DMS79 (cell line): ENCODE data around the gene TP53BP1.

Experiments used
- DNase-seq: peaks from one replicate; lab custom pipeline; 2025; lab: John Stamatoyannopoulos, UW

The TP53BP1 gene

DNA sequence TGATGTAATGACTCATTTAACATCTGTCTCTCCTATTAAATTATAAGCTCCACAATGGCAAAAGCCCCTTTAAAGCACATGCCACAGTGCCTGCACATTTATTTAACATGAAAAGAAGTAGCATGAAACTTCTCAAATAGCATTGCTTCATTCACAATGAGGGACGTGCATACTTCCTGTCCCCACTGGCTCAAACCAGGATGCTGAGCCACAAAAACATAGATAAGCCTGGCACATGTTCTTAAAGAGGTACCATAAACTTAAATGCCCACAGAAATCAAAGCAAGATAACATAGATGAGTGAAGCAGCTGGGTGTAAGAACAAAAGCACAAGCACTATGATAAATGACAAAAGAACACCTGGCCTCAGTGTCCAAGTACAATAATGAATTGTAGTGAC, 3.8 kb downstream of the TP53BP1 start:
- no peak for DNase-seq

DNA sequence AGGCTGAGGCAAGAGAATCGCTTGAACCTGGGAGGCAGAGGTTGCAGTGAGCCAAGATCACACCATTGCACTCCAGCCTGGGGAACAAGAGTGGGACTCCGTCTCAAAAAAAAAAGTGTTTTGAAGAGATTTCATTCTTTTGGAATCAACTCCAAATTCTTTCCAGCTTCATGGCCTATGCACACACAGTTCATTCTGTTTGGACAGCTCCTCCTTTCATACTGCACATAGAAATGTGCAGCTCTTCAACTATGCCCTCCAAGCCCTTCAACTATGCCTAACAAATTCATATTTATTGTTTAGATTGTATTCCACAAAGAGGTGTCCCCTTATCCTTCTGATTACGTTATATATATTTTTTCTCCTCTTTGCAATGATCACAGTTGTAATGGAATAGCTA, 4.2 kb downstream of the TP53BP1 start:
- DNase-seq: no peak

DNA sequence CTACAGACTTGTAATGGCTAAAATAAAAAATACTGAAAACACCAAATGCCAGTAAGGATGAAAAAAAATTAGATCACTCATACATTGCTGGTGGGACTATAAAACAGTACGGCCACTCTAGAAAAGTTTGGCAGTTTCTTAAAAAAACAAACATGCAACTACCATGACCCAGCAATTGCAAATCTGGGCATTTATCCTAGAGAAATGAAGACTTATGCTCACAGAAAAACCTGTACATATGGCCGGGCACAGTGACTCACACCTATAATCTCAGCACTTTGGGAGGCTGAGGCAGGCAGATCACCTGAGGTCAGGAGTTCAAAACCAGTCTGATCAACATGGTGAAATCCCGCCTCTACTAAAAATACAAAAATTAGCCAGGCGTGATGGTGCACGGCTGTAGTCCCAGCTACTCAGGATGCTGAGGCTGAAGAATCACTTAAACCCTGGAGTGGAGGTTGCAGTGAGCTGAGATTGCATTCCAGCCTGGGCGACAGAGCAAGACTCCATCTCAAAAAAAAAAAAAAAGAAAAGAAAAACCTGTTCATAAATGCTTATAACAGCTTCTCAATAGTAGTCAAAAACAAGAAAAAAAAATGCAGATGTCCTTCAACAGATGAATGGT, 5.6 kb downstream of the TP53BP1 start:
- no peak for DNase-seq

DNA sequence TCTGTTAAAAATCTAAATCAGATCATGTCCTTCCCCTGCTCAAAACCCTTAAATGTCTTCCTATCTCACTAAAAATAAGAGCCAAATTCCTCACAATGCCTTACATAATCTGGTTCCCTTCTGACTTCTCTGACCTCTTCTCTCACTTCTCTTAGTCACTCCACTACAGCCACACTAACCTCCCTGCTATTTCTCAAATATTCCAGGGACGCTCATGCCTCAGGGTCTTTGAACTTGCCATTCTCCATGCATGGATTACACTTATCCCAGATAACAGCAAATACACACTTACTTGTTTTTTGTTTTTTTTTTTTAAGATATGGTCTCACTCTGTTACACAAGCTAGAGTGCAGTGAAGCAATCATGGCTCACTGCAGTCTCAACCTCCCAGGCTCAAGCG, 8.5 kb downstream of the TP53BP1 start:
- DNase-seq: no peak

DNA sequence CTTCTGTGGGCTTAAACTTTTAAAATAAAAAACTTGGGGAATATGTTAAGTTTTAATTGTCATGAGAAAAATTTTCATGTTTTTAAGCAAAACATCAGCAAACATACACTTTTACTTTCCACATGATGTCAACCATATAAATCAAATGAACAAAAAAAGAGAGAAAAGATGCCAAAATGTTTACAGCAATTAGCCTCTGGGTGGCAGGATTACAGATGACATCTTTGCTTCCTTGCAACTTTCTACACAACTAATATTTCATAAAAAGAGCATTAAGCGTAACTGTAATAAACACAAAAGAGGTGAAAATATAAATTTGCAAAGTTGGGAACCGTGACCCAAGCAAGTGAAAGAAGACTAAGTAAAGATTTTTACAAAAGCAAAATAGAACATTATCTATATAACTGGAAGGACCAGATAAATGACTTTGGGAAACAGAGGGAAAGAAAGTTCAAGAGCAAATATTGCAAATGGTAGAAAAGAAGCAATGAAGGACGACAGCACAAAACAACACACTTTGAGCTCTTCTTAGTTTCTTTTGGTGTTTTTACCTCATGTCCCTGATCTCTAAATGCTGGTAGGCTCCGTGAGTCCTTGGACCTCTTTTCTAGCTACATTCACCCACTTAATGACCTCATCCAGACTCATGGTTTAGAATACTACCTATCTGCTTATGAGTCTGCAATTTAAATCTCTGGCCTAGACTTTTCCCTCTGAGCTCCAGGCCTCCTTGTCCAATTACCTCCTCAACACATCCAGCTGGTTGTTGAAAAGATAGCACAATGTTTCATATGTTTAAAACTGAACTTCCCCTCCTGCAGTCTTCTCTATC, 9.4 kb downstream of the TP53BP1 start:
- DNase-seq: no peak

DNA sequence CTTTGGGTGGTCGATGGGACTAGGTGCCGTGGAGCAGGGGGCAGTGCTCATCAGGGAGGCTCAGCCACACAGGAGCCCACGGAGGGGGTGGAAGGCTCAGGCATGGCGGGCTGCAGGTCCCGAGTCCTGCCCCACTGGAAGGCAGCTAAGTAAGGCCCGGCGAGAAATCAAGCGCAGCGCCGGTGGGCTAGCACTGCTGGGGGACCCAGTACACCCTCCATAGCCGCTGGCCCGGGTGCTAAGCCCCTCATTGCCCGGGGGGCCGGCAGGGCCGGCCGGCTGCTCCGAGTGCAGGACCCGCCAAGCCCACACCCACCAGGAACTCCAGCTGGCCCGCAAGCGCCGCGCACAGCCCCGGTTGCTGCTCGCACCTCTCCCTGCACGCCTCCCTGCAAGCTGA, 19.1 kb downstream of the TP53BP1 start:
- no peak for DNase-seq

DNA sequence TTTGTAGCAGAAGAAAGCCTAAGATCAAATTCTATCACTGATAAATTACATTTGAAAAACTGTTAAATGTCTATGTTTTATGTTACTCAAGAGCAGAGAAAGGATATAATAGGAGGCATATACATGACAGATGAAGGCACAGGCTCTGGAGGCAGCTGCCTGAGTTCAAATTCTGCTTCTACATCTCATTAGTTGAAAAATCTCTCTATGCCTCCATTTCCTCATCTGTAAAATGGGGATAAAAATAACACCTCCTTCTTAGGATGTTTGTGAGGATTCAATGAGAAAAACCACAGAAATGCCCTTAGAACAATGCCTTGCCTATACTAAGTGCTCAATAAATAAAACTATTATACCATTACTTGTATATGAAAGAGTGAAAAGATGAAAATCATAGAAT, 21.0 kb downstream of the TP53BP1 start:
- DNase-seq: no peak

DNA sequence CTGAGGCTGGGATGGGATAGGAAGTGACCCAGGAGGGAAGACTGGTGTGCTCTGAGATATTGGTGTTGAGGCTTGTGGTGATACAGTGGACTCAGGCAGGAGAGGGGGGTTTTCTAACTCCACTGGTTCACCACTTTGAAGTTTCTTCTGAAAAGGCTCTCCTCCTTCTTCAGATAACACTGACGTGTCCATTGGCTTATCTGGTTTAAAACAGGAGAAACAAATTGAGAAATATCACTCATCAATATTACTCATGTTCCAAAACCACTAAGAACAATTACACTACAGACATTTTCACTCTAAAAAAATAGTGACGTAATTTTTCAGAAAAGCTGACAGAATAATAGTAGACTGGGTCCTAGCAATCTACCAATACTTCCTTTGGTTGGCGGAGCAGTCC, 23.1 kb downstream of the TP53BP1 start:
- no peak for DNase-seq

DNA sequence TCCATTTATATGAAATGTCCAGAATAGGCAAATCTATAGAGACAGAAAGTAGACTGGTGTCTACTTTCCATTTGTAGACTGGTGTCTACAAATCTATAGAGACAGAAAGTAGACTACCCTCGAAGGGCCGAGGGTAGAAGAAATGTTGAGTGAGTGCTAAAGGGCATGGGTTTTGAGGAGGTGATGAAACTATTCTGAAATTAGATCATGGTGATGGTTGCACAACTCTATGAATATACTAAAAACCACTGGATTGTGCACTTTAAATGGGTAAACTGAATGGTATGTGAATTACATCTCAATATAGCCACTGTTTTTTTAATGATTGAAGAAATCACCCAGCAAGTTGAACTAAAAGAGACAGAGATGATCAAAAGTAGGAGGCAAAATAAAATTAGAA, 27.9 kb downstream of the TP53BP1 start:
- no peak for DNase-seq

DNA sequence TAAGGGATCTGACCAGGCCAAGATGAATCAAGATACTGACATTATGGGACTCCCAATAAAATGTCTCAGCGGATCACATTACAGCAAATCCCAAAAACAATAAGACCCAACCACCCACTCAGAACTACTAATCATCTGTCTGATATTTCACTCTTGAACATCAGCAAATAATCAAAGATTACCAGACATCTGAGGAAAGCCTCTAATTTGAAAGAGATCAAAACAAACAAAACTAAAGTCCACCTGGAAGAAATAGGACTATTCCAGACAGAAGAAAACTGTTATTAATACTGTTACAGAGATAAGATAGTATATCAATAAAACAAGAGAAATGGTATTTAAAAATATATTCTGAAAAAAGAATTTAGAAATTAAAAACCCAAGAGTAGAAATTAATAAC, 29.0 kb downstream of the TP53BP1 start:
- no peak for DNase-seq

DNA sequence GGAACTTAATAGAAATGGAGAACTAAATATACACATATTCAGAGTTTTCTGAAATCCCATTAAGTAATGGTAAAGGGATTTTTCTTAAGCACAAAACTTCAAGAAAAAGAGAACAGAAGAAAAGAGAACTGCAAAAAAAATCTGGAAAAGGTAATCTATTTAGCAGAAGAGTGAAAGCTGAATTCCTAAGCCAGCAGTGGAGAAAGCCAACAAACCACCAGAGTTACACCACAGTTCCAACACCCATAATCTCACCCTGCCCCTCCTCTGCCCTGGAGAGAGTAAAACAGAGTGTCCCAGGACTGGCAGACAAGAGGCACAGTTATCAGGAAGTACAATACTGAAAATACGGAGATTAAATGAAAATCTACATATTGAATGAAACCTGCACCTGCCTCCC, 29.4 kb downstream of the TP53BP1 start:
- DNase-seq: no peak

DNA sequence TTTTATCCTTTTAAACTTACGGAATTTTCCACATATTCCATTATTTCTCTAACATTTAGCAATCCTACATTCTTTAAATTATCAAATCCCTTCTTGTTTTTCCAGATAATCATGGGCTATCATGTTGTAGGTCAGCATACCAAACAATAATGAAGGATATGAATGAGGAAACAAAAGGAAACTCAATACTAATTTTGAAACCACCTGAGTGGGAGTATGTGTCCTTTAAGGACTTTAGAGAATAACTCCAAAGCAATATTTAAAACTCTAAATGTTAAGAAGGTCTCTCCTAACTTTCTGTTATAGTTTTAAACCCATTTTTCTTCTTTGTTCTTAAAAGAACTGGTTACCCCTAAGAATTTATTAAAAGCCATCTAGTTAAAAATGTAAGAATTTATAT, 43.0 kb downstream of the TP53BP1 start:
- DNase-seq: no peak

DNA sequence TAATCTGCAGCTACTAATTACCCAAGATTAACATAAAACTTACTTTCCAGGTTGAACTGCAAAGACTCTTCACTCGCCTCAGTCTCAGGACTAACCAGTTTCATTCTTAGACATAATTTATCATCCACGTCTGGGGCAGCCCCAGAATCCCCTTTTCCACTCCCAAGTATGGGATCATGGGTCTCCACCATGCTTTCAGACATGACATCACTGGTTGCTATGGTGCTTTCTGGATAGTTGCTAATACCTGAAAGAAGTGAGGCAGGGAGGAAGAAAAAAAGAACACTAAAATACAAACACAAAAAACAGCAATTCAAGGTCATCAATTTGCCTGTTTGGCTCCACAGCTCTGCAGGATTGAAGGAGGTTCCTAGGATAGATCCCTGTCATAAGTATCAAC, 46.6 kb downstream of the TP53BP1 start:
- DNase-seq: no peak

DNA sequence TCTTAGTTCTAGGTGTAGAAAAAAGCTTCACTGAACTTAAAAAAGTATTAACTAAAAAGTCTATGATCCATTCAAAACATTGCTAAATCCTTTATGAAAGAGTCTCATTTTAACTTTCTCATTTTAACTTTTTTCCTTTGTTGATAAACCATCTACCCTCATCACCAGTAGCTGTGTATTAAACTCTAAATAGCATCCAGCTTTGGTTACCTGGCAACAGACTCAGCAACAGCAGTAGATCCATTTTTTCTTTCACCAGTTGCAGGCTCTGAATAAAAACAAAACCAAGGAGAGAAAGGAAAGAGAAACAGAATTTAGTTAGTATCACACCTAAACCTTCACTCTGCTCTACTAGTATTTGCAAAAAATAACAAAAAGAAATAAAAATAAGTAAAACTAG, 51.6 kb downstream of the TP53BP1 start:
- no peak for DNase-seq

DNA sequence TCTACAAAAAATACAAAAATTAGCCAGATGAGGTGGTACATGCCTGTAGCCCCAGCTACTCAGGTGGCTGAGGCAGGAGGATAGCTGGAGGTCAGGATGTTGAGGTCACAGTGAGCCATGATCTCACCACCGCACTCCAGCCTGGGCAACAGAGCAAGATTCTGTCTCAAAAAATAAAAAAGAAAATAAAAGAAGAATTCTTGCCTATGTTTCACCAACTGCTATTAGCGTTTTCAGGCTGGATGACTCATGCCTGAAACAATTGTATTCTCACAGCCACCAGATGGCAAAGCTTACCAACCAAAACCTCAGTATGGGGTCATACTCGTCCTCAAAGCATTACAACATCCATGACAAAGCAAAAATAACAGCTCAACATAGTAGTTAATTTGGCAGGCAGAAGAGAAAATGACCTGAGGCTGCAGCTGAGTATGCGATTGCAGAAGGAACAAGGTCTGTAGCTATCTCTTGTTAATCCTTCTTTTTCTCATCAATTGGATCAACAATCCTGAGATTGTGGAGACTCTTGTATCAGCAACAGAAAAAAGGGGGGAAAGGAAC, 52.2 kb downstream of the TP53BP1 start:
- DNase-seq: peak; percentile 0

DNA sequence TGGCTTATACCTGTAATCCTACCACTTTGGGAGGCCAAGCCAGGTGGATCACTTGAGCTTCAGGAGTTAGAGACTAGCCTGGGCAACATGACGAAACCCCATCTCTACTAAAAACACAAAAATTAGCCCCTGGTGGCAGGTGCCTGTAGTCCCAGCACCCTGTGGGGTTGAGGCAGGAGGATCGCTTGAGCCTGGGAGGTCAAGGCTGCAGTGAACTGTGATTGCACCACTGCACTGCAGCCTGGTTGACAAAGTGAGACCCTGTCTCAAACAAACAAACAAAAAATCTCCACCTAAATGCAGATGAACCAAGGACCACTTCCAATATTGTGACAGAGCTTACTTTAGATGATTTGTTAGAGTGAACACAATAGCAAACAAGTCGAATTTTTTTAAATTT, 53.7 kb downstream of the TP53BP1 start:
- no peak for DNase-seq

DNA sequence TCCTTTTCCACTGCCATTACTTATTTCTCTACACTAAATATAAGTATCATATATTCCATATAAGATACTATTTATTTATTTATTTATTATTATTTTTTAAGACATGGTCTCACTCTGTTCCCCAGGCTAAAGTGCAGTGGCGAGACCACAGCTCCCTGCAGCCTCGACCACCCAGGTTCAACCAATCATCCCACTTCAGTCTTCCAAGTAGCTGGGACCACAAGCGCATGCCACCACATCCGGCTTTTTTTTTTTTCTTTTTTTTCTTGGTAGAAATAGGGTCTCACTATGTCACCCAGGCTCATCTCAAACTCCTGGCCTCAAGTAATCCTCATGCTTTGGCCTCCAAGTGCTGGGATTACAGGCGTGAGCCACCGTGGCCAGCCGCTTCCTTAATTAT, 56.6 kb downstream of the TP53BP1 start:
- DNase-seq: no peak

DNA sequence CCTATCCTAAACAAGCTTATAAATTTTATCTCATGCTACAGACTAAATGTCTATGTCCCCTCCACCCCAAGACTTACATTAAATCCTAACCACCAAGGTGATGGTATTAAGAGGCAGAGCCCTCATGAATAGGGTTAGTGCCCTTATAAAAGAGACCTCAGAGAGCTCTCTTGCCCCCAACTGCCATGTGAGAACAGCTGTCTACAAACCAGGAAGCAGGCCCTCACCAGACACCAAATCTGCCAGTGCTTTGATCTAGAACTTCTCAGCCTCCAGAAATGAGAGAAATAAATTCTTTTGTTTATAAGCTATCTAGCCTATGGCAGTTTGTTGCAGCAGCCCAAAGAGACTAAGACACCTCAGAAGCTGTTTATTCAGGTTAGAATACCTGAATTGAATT, 58.5 kb downstream of the TP53BP1 start:
- no peak for DNase-seq

DNA sequence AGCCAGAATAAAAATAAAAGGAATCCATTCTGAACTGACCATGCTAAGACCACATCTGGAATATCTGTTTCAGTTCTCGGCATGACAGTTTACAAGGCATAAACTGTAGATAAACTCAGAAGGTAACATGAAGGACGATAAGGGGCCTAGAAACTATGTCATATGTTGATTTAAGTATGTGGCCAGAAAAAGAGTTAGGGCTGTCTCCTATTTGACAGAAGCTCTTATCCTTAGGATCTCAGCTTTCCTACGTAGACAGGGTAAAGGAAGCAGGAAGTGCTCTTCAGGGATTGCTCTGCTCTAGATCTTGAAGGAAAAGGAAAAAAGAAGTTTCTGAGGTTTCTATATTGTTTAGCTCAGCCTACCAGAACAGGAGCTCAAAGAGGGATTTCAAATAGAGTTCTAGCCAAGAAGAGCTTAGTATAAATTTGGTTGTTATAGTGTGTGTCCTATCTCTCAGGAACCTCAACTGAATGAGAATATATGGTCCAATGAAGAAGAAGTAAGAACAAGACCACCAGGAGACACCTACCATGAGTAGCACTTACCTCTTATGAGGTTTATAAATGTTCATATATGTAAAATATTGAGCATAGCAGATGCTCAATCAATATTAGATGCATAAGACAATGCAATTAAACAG, 59.2 kb downstream of the TP53BP1 start:
- no peak for DNase-seq

DNA sequence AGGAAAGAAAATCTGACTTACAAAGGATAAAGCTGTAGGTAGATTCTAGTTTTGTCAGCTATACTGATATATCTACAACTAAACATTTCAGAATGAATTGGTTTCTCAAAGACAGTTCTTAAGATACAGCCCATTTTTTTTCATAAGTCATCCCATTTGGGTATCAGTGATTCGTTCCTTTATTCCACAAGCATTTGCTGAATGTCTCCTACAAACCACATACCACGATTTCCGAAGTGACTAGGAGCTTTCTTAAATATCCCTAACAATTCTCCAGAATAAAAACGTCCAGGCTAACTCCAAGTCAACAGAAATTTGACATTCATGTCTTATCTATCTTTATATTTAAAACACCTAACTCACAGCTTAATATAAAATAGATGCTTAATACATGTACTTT, 59.8 kb downstream of the TP53BP1 start:
- no peak for DNase-seq

DNA sequence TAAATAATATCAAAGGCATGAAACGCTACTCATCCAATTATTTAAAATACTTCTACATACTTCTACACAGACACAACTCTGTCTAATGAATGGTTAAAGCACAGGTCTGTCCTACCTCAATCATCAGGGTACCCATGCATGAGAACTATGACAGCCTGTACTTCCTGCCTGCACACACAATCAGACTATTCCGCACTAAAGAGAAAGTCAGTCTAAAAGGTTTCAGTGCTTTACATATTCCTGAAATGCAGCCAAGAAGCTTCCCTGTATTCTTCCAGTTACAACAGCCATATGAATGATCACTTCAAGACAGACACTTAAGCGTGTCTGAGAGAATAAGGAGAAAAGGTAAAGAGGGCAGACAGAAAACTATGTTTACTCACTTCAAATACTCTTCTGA, 63.3 kb downstream of the TP53BP1 start:
- peak; percentile 29 for DNase-seq

DNA sequence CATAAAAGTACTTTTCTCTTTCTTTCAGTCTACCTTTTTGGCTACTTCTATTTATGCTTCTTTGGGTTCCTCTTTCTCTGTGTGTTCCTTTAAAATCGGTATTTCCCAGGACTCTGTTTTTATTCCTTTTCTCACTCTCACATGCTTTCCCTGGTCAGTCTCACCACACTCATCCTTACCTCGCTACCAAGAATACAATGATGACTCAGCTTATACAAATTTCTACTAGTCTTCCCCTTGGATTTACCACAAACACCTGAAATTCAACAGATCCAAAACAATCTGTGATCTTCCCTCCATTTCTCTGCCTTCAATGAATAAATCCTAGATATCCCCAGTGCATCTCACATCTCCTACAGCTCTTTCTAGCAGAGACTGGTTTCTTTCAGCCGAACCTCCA, 69.2 kb downstream of the TP53BP1 start:
- DNase-seq: no peak

DNA sequence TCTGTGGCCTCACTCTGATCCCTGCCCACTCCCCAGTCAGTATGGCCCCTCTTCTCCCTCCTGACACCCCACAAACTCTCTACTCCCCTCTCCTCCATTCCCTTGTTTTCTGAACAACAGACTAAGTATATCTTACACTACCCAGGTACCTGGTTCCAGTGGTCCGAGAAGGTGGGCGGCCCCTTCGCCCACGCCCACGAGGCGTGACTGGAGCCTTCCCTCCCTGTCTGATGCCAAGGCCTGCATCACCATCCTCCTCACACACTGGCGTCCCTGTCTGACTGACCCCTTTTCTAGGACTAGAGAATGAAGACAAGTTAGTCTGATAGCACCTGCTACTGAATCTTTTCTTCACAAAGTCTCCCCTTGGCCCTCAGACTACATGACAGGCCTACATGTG, 72.1 kb downstream of the TP53BP1 start:
- no peak for DNase-seq
